GM12892 (cell line): ENCODE measurements around the gene GLRX.
"Not testable (repeated sequence)": the region's sequence is repeated elsewhere in the genome, so short reads cannot be mapped to it uniquely, and the experiment has no call there.

Experiments
- DNase-seq: peaks from one replicate; pipeline ENCODE4 v3.0.0; 2011; ENCODE audit not compliant: insufficient read length
- FAIRE-seq: peaks from 2 replicates; lab custom pipeline; 2011; peaks lifted over from hg19 to GRCh38; lab: Jason Lieb, UNC
- POLR2A ChIP-seq: IDR thresholded peaks from 2 replicates; pipeline ENCODE4 v1.6.1; 2011; ENCODE audit warnings: low read depth, low read length, control low read depth
- POLR2AphosphoS5 ChIP-seq: IDR thresholded peaks from 2 replicates; pipeline ENCODE4 v1.6.1; 2011; ENCODE audit warnings: low read depth, low read length, control low read depth
- TAF1 ChIP-seq: IDR thresholded peaks from 2 replicates; pipeline ENCODE4 v1.6.1; 2011; ENCODE audit warnings: low read depth, mild to moderate bottlenecking, control low read depth, low read length, borderline replicate concordance

GLRX gene

GRCh38 chr5:95823738-95824609, 1.4 kb upstream of the GLRX start:
- TF ChIP-seq POLR2AphosphoS5 (0 out of 2 replicates have a peak, but pooled peaks have one; percentile 26), TAF1 (0 out of 2 replicates have a peak, but pooled peaks have one; percentile 22), POLR2A (peak; percentile 42; the same call in 1 of the 2 replicates)
- no peak for DNase-seq
- peak; percentile 21 for FAIRE-seq

DNA sequence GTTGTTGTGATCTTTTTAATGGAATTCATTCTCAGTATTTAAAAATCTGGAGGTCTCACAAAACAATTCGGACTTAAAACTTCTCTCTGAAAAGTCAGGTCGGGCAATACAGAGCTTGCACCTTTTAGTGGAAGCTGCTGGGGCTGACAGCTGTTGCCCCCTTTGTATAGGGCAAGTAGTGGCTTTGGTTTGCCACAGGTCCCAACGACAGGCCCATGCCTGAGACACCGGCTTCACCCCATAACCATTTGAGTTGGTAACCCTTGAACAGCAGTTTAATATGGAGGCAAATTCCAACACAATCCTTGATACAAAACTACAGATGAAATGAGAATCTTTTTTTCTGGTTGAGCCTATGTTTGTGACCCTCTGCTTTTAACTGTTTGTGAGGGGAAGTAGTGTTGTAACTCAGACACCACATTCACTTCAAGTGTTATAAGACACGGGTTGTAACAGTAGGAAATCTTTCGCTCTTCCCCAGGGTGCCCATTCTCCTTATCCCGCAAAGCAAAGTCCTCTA, 752 bp upstream of the GLRX start:
- no peak for FAIRE-seq

DNA sequence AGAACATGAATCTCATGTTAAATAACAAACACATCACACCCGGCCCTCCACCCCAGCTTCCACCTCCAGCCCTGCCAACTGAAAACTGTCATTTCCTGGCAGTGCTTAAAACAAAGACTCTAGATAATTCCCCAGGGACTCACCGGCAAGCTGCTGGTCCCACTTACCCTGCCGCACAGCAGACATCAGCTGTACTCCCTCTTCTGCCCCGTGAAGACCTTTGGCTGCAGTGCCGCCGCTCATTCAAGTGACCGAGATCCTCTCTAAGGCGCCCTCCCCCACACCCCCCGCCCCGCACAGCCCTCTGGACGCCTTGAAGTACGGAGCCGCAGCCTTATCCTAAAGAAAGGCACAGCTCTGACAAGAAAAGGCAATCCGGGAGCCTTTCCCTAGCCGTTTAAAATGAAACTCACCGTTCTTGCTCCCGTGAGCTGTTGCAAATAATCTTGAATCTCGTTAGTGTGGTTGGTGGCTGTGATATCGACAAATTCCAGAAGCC, 434 bp downstream of the GLRX start:
- no peak for TF ChIP-seq POLR2AphosphoS5
- TF ChIP-seq POLR2A: peak; percentile 45
- no peak for TF ChIP-seq TAF1
- DNase-seq (no peak), FAIRE-seq (no peak)

More for the DNA sequence above, 752 bp upstream of the GLRX start:
- TF ChIP-seq POLR2A (no peak), TAF1 (no peak), POLR2AphosphoS5 (no peak)
- DNase-seq: no peak

DNA sequence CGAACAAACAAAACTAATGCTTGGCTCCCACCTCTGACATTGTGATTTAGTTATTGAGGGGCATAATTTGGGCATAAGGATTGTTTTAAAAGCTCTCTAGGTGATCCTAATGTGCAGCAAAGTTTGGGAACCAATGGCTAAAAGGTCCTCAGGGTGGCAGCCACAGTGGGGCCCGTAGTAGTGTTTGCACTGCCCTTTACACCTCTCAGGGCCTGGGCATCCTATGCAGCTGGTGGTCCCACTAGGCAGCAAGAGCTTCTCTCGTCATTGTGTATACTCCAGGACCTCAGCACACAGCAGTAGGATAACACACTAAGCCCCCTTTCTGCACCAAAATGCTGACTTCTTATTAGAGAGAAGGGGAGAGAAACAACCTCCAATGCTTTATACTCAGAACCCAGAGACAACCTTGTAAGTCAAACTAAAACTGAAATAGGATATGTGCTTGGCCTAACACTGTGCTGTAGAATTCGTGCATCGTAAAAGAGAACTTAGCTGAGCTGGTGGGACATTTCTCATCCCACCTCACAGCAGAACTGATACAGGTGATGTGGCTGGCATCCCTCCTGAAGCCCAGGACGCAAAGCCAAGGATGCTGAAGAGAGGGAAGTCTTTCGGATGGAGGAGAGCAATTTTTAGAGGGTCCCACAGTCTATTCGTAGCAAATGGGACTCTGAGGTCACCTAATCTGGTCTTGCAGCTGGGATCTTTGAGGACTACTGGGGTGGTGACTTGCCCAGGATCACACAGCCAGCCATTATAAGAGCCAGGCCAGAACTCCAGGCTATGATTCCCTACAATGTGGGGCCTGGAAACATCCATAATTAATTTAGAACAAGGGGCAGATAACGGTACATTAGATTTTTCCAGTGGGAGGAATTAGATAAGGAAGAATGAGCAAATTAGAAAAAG, 1.2 kb downstream of the GLRX start:
- FAIRE-seq: peak; percentile 5
- DNase-seq: no peak

DNA sequence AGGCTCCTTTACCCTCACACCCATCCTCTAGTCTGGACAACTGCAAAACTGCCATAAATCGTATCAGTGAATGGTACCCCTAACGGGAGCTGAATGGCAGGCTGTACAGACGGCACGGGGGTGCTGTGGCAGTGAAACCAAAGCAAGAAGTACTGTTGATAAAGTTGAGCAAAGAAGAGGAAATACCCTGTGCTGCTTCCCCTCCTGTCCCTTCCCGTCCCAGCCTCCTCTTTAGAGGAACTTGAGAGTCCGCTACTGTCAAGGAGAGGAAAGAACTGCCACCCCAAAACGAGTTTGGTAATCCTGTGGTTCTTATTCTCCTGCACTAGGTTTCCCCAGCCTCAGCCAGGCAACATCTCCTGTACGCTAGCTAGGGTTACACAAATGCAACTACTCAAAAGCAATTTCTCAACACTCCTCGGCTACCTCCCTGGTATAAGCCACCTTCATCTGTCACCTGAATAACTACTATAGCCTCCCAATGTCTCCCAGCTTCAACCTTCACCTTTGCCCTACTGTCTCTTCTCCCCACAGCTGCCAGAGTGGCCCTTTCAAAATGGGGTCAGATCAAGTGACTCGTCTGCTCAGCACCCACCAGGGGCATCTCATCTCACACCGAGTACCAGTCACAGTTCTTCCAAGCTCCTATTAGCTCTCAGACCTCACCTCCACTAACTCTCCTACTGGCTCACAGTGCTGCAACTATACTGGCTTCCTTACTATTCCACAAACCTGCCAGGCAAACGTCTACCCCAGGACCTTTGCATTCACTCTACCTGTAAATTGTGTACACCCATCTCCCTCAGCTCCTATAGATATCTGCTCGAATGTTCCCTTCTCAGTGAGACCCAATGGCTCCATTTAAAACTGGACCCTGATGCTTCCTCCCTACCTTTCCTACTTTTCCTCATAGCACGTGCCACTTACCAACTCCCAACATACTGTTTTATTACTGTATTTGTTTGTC, 4.1 kb downstream of the GLRX start:
- no peak for TF ChIP-seq POLR2AphosphoS5
- TF ChIP-seq POLR2A: peak; percentile 21; the same call in 1 of the 2 replicates
- FAIRE-seq: peak; percentile 64

More for the DNA sequence above, 1.2 kb downstream of the GLRX start:
- TF ChIP-seq POLR2A: 0 out of 2 replicates have a peak, but pooled peaks have one; percentile 12
- no peak for TF ChIP-seq TAF1
- TF ChIP-seq POLR2AphosphoS5: no peak; the same call in 1 of the 2 replicates

DNA sequence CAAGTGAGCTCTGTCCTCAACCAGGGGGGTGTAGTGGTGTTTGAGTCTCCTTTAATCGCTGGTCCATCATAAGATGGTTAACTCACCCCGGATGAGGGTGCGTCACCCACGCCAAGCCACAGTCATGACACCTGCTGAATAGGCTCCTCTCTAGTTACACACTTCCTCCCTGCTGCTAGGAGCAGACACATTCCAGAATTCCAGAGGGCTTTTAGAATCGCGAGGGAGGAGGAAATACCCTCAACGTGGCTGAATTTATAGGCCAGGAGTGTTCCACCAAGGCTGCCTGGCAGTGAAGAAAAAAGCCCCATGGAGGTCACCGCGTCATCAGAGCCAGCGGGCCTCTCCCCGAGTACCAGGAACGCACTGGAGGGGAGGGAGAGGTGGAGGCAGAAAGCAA, 5.1 kb downstream of the GLRX start:
- TF ChIP-seq POLR2A (no peak), TAF1 (no peak), POLR2AphosphoS5 (no peak)
- DNase-seq (no peak), FAIRE-seq (no peak)

More for the DNA sequence above, 4.1 kb downstream of the GLRX start:
- DNase-seq: no peak

DNA sequence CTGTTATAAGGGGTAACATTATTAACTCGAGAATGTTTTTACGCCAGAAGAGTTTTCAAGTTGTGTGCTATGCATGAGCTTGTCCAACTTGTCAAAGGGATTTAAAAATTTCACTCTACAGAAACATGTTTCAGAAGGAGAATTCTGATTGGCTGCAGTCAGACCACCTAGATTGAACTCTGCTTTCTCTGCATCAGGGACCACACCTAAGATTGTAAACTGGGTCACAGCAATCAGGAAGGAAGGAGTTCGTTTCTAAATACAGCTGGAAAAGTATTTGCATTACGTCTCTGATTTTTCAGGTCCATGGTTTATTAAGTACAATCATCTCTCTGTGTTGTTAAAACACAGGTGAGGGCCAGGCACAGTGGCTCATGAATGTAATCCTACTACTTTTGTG, 5.8 kb downstream of the GLRX start:
- FAIRE-seq (no peak), DNase-seq (no peak)
- TF ChIP-seq POLR2A (no peak), TAF1 (no peak), POLR2AphosphoS5 (no peak)

- no peak for FAIRE-seq
- TF ChIP-seq POLR2A (no peak), POLR2AphosphoS5 (no peak), TAF1 (no peak)
- DNase-seq: no peak
Observed at GRCh38 chr5:95816341-95816740, 6.2 kb downstream of the GLRX start.

- no peak for DNase-seq
- TF ChIP-seq POLR2AphosphoS5 (no peak), TAF1 (no peak), POLR2A (no peak)
- FAIRE-seq: no peak
Observed at GRCh38 chr5:95815155-95815729, 7.3 kb downstream of the GLRX start.

DNA sequence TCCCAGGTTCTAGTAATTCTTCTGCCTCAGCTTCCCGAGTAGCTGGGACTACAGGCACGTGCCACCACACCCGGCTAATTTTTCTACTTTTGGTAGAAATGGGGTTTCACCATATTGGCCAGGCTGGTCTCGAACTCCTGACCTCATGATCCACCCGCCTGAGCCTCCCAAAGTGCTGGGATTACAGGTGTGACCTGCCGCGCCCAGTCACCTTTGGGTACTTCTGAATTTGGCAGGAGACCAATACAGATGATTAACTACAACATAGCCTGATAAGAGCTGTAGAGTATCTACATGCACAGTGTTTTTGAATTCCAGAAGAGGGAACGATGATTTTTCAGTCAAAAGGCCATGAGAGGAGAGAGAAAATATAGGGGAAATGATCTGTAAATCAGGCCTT, 9.5 kb downstream of the GLRX start:
- FAIRE-seq, DNase-seq: not testable (repeated sequence)

GRCh38 chr5:95812074-95812471, 10.5 kb downstream of the GLRX start:
- peak; percentile 88 for FAIRE-seq
- DNase-seq: no peak
- TF ChIP-seq POLR2A (no peak), POLR2AphosphoS5 (no peak), TAF1 (no peak)

DNA sequence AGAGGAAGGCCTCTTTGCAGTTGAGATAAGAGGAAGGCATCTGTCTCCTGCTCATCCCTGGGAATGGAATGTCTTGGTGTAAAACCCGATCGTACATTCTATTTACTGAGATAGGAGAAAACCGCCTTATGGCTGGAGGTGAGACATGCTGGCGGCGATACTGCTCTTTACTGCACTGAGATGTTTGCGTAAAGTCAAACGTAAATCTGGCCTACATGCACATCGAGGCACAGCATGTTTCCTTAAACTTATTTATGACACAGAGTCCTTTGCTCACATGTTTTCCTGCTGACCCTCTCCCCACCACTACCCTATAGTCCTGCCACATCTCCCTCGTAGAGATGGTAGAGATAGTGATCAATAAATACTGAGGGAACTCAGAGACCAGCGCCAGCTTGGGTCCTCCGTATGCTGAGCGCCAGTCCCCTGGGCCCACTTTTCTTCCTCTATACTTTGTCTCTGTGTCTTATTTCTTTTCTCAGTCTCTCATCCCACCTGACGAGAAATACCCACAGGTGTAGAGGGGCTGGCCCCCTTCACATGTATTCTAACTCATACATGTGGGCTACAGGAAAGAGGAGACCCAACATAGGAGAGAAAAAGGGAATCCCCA, 11.0 kb downstream of the GLRX start:
- FAIRE-seq, DNase-seq: not testable (repeated sequence)

GRCh38 chr5:95811126-95811423, 11.5 kb downstream of the GLRX start:
- FAIRE-seq, DNase-seq: not testable (repeated sequence)
